ENCODE results near the gene KLHL20. TPM values are rescaled to one million over a fixed set of nuclear protein-coding genes. Genes with fewer than 3 reads are reported as not detected.

Gene KLHL20
- total and polyA plus RNA-seq, 2 of the 8 experiments (the other 6 are each of a cell fraction or from before 2014, with no cell fraction given), result 4.9 to 12.3 TPM

Small RNA genes lying within 50 kb of the gene (small RNA-seq; reads per million reads assigned to genes)
- not detected for gene BX248409.1 (ENCODE audit: insufficient read depth)
- gene RF00019 (ENCODE audit: insufficient read depth), result not detected

Other genes with a start within 250 kb of the KLHL20 start
- gene PRDX6, start 237.6 kb upstream of the KLHL20 start, total RNA-seq (2021; fragmentation: NEBNext Ultra II Directional; extraction: Animal tissue kit (Norgen Biotek cat#: 25700)), result 657 and 677 TPM in 2 replicates
- 219 and 348 TPM in 2 replicates for gene PRDX6, start 237.6 kb upstream of the KLHL20 start, polyA plus RNA-seq (2011; rRNA removed)
- not detected in 2 replicates for gene SLC9C2, start 111.9 kb upstream of the KLHL20 start, total RNA-seq (2021; fragmentation: NEBNext Ultra II Directional; extraction: Animal tissue kit (Norgen Biotek cat#: 25700))
- not detected in 2 replicates for gene SLC9C2, start 111.9 kb upstream of the KLHL20 start, polyA plus RNA-seq (2011; rRNA removed)
- gene TEX50, start 79.6 kb upstream of the KLHL20 start, total RNA-seq (2021; fragmentation: NEBNext Ultra II Directional; extraction: Animal tissue kit (Norgen Biotek cat#: 25700)), result not detected in 2 replicates
- not detected in 2 replicates for gene TEX50, start 79.6 kb upstream of the KLHL20 start, polyA plus RNA-seq (2011; rRNA removed)
- gene ANKRD45, start 45.1 kb upstream of the KLHL20 start, total RNA-seq (2021; fragmentation: NEBNext Ultra II Directional; extraction: Animal tissue kit (Norgen Biotek cat#: 25700)), result 2.3 and 2.8 TPM in 2 replicates
- gene ANKRD45, start 45.1 kb upstream of the KLHL20 start, polyA plus RNA-seq (2011; rRNA removed), result 0.33 and 0.41 TPM in 2 replicates
- 35.2 and 35.7 TPM in 2 replicates for gene DARS2, start 109.7 kb downstream of the KLHL20 start, total RNA-seq (2021; fragmentation: NEBNext Ultra II Directional; extraction: Animal tissue kit (Norgen Biotek cat#: 25700))
- gene DARS2, start 109.7 kb downstream of the KLHL20 start, polyA plus RNA-seq (2011; rRNA removed), result 15.8 and 21.0 TPM in 2 replicates
- 16.0 and 16.3 TPM in 2 replicates for gene CENPL, start 109.9 kb downstream of the KLHL20 start, total RNA-seq (2021; fragmentation: NEBNext Ultra II Directional; extraction: Animal tissue kit (Norgen Biotek cat#: 25700))
- 4.5 and 6.6 TPM in 2 replicates for gene CENPL, start 109.9 kb downstream of the KLHL20 start, polyA plus RNA-seq (2011; rRNA removed)
- gene GAS5, start 153.0 kb downstream of the KLHL20 start, total RNA-seq (2021; fragmentation: NEBNext Ultra II Directional; extraction: Animal tissue kit (Norgen Biotek cat#: 25700)), result 763 and 799 TPM in 2 replicates
- gene GAS5, start 153.0 kb downstream of the KLHL20 start, polyA plus RNA-seq (2011; rRNA removed), result 716 and 1,238 TPM in 2 replicates
- gene ZBTB37, start 153.4 kb downstream of the KLHL20 start, total RNA-seq (2021; fragmentation: NEBNext Ultra II Directional; extraction: Animal tissue kit (Norgen Biotek cat#: 25700)), result 11.3 and 12.5 TPM in 2 replicates
- 1.6 and 1.7 TPM in 2 replicates for gene ZBTB37, start 153.4 kb downstream of the KLHL20 start, polyA plus RNA-seq (2011; rRNA removed)
- not detected in 2 replicates for gene SERPINC1, start 202.3 kb downstream of the KLHL20 start, total RNA-seq (2021; fragmentation: NEBNext Ultra II Directional; extraction: Animal tissue kit (Norgen Biotek cat#: 25700))
- 0.08 TPM in 1 of 2 replicates, not detected in the other for gene SERPINC1, start 202.3 kb downstream of the KLHL20 start, polyA plus RNA-seq (2011; rRNA removed)

Measured in H1 (cell line).